ENCODE data around the gene KCNJ9.

Gene KCNJ9

GRCh38 chr1:160089883-160090282, 8.5 kb downstream of the KCNJ9 start:
- Histone ChIP-seq H4K8ac (ENCODE audit: low read depth, low read length) (no peak overlapping the region), H3K4ac (ENCODE audit: low read length) (no peak overlapping the region), H3K18ac (ENCODE audit: low read length) (no peak overlapping the region), H2AK5ac (ENCODE audit: low read depth, low read length) (no peak overlapping the region), H3K36me3 (replicated peaks in 1 of 2; ENCODE audit: control insufficient read depth in 2 of 2, insufficient read depth in 2 of 2, low read length in 2 of 2) (peaks cover 0 to 8% of the 10 kb centered on the region in 2 donors), H3K9ac (ENCODE audit: low read depth, low read length, poor library complexity) (no peak overlapping the region), H2BK120ac (ENCODE audit: low read depth, low read length) (no peak overlapping the region), H3K4me3 (ENCODE audit: low read length in 2 of 2) (no peak overlapping the region), H3K27me3 (ENCODE audit: control insufficient read depth in 3 of 3, insufficient read depth in 3 of 3, low read depth in 1 of 3, low read length in 3 of 3) (no peaks in the 10 kb centered on the region), H3K4me1 (ENCODE audit: control insufficient read depth in 2 of 2, insufficient read depth in 1 of 2, low read depth in 1 of 2, low read length in 2 of 2) (peaks cover 0 to 3% of the 10 kb centered on the region in 2 donors), H3K14ac (ENCODE audit: low read length) (no peak overlapping the region), H2BK5ac (ENCODE audit: low read length) (no peak overlapping the region), H3K4me2 (ENCODE audit: insufficient read depth, low read length, poor library complexity, severe bottlenecking) (no peak overlapping the region), H2BK15ac (ENCODE audit: low read length) (no peak overlapping the region), H3K79me1 (ENCODE audit: low read depth, low read length) (no peaks in the 10 kb centered on the region), H4K91ac (ENCODE audit: low read depth, low read length, poor library complexity) (no peak overlapping the region), H3K9me3 (replicated peaks in 1 of 2; ENCODE audit: control insufficient read depth in 2 of 2, insufficient read depth in 1 of 2, low read depth in 1 of 2, low read length in 2 of 2) (no peaks in the 10 kb centered on the region), H2BK12ac (ENCODE audit: low read length) (no peak overlapping the region), H3K27ac (replicated peaks; ENCODE audit: low read length) (no peak overlapping the region), H2AFZ (ENCODE audit: low read length) (no peak overlapping the region), H3K23ac (ENCODE audit: low read depth, low read length, poor library complexity) (no peak overlapping the region)
- no CpG with 5 or more reads among the region's 3 CpGs for WGBS, 2 donors (ENCODE audit: extremely low coverage in 2 of 2, insufficient read length in 2 of 2, insufficient replicate concordance in 1 of 2)
- no peak for DNase-seq (ENCODE audit: low spot score)

DNA sequence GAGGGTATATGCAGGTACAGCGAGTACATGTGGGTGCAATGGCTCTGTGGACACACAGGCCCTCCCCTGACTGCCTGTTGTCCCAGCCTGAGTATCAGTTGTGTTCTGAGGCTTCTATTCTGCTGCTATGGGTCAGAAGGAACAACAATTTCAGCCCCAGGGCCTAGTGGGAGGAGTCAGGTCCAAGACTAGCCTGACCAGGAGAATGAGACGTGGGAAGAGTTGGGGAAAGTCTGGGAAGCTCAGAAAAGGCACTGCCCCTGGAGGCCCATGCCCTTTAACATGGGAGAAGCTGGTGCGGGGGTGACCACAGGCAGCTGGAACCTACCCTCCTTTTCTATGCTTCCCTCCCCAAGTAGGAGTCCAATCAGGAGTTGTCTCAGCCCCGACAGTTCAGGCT, 9.4 kb downstream of the KCNJ9 start:
- Histone ChIP-seq H3K4me3 (ENCODE audit: low read length in 2 of 2) (no peak overlapping the region), H3K4me2 (ENCODE audit: insufficient read depth, low read length, poor library complexity, severe bottlenecking) (no peak overlapping the region), H4K91ac (ENCODE audit: low read depth, low read length, poor library complexity) (no peak overlapping the region), H3K4me1 (ENCODE audit: control insufficient read depth in 2 of 2, insufficient read depth in 1 of 2, low read depth in 1 of 2, low read length in 2 of 2) (peaks cover 7% of the 10 kb centered on the region in 2 donors), H3K27ac (replicated peaks; ENCODE audit: low read length) (no peak overlapping the region), H3K9ac (ENCODE audit: low read depth, low read length, poor library complexity) (no peak overlapping the region), H2BK15ac (ENCODE audit: low read length) (no peak overlapping the region), H3K79me1 (ENCODE audit: low read depth, low read length) (no peaks in the 10 kb centered on the region), H3K9me3 (replicated peaks in 1 of 2; ENCODE audit: control insufficient read depth in 2 of 2, insufficient read depth in 1 of 2, low read depth in 1 of 2, low read length in 2 of 2) (no peaks in the 10 kb centered on the region), H2BK120ac (ENCODE audit: low read depth, low read length) (no peak overlapping the region), H2BK12ac (ENCODE audit: low read length) (no peak overlapping the region), H2BK5ac (ENCODE audit: low read length) (peak overlapping the region; percentile 16), H3K18ac (ENCODE audit: low read length) (no peak overlapping the region), H3K14ac (ENCODE audit: low read length) (no peak overlapping the region), H2AK5ac (ENCODE audit: low read depth, low read length) (no peak overlapping the region), H3K27me3 (ENCODE audit: control insufficient read depth in 3 of 3, insufficient read depth in 3 of 3, low read depth in 1 of 3, low read length in 3 of 3) (no peaks in the 10 kb centered on the region), H3K23ac (ENCODE audit: low read depth, low read length, poor library complexity) (no peak overlapping the region), H2AFZ (ENCODE audit: low read length) (no peak overlapping the region), H3K36me3 (replicated peaks in 1 of 2; ENCODE audit: control insufficient read depth in 2 of 2, insufficient read depth in 2 of 2, low read length in 2 of 2) (peaks cover 0 to 8% of the 10 kb centered on the region in 2 donors), H3K4ac (ENCODE audit: low read length) (no peak overlapping the region), H4K8ac (ENCODE audit: low read depth, low read length) (no peak overlapping the region)
- no peak for DNase-seq (ENCODE audit: low spot score)
- WGBS, 2 donors (ENCODE audit: extremely low coverage in 2 of 2, insufficient read length in 2 of 2, insufficient replicate concordance in 1 of 2): no CpG with 5 or more reads among the region's 4 CpGs

GRCh38 chr1:160091666-160092223, 10.4 kb downstream of the KCNJ9 start:
- Histone ChIP-seq H3K14ac (ENCODE audit: low read length) (no peak overlapping the region), H3K23ac (ENCODE audit: low read depth, low read length, poor library complexity) (no peak overlapping the region), H3K27ac (replicated peaks; ENCODE audit: low read length) (no peak overlapping the region), H3K4ac (ENCODE audit: low read length) (no peak overlapping the region), H2BK12ac (ENCODE audit: low read length) (no peak overlapping the region), H4K91ac (ENCODE audit: low read depth, low read length, poor library complexity) (peak overlapping the region; percentile 82), H3K27me3 (ENCODE audit: control insufficient read depth in 3 of 3, insufficient read depth in 3 of 3, low read depth in 1 of 3, low read length in 3 of 3) (no peaks in the 10 kb centered on the region), H2BK120ac (ENCODE audit: low read depth, low read length) (no peak overlapping the region), H2AK5ac (ENCODE audit: low read depth, low read length) (no peak overlapping the region), H4K8ac (ENCODE audit: low read depth, low read length) (no peak overlapping the region), H2BK15ac (ENCODE audit: low read length) (no peak overlapping the region), H3K4me1 (ENCODE audit: control insufficient read depth in 2 of 2, insufficient read depth in 1 of 2, low read depth in 1 of 2, low read length in 2 of 2) (peaks cover 11 to 13% of the 10 kb centered on the region in 2 donors), H3K4me3 (ENCODE audit: low read length in 2 of 2) (no peak overlapping the region), H3K18ac (ENCODE audit: low read length) (no peak overlapping the region), H3K9me3 (replicated peaks in 1 of 2; ENCODE audit: control insufficient read depth in 2 of 2, insufficient read depth in 1 of 2, low read depth in 1 of 2, low read length in 2 of 2) (no peaks in the 10 kb centered on the region), H3K36me3 (replicated peaks in 1 of 2; ENCODE audit: control insufficient read depth in 2 of 2, insufficient read depth in 2 of 2, low read length in 2 of 2) (peaks cover 0 to 8% of the 10 kb centered on the region in 2 donors), H2AFZ (ENCODE audit: low read length) (no peak overlapping the region), H2BK5ac (ENCODE audit: low read length) (no peak overlapping the region), H3K79me1 (ENCODE audit: low read depth, low read length) (no peaks in the 10 kb centered on the region), H3K9ac (ENCODE audit: low read depth, low read length, poor library complexity) (no peak overlapping the region), H3K4me2 (ENCODE audit: insufficient read depth, low read length, poor library complexity, severe bottlenecking) (no peak overlapping the region)
- no peak for DNase-seq (ENCODE audit: low spot score)
- WGBS, 2 donors (ENCODE audit: extremely low coverage in 2 of 2, insufficient read length in 2 of 2, insufficient replicate concordance in 1 of 2): no CpG with 5 or more reads among the region's 5 CpGs

DNA sequence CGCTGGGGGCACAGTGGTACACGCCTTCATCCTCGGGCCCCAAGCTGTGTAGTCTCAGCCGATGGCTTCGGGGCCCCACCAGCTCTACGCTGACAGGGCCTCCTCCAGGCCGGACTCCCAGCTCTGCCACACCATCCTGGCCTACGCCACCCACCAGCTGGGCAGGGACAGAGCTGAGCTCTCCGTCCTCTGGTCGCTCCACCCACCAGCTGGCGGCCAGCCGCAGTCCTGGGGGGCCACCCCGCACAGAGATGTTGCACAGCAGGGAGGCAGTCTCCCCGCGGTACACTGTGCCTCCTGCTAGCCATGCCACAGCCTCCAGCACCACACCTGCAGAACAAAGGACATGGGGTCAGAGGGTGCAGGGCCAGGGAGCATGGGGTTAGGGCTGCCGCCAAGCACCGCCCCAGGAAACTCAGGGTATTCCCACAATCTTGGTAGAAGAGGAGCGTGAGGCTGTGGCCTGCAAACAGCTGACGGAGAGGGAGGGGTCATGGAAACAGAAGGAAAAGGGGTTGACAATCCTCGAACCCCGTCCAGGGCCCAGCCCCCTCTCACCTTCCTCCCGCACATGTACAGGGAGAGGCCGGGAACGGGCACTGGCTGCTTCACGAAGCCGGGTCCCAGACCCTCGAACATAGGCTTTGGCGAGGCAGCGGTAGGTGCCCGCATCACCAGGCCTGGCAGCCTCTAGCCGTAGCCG, 11.2 kb downstream of the KCNJ9 start:
- H3K4me3 ChIP-seq (ENCODE audit: low read length in 2 of 2): no peak overlapping the region
- peak overlapping the region; percentile 61 for H2BK15ac ChIP-seq (ENCODE audit: low read length)
- H2BK5ac ChIP-seq (ENCODE audit: low read length): peak overlapping the region; percentile 18
- H3K4me1 ChIP-seq (ENCODE audit: control insufficient read depth in 2 of 2, insufficient read depth in 1 of 2, low read depth in 1 of 2, low read length in 2 of 2): peaks cover 14 to 20% of the 10 kb centered on the region in 2 donors
- peak overlapping the region; percentile 58 for H3K4ac ChIP-seq (ENCODE audit: low read length)
- no peak overlapping the region for H2BK120ac ChIP-seq (ENCODE audit: low read depth, low read length)
- no peaks in the 10 kb centered on the region for H3K9me3 ChIP-seq (replicated peaks in 1 of 2; ENCODE audit: control insufficient read depth in 2 of 2, insufficient read depth in 1 of 2, low read depth in 1 of 2, low read length in 2 of 2)
- H3K4me2 ChIP-seq (ENCODE audit: insufficient read depth, low read length, poor library complexity, severe bottlenecking): no peak overlapping the region
- H4K91ac ChIP-seq (ENCODE audit: low read depth, low read length, poor library complexity): peak overlapping the region; percentile 82
- H3K14ac ChIP-seq (ENCODE audit: low read length): no peak overlapping the region
- H3K27me3 ChIP-seq (ENCODE audit: control insufficient read depth in 3 of 3, insufficient read depth in 3 of 3, low read depth in 1 of 3, low read length in 3 of 3): no peaks in the 10 kb centered on the region
- H2BK12ac ChIP-seq (ENCODE audit: low read length): no peak overlapping the region
- peak overlapping the region; percentile 72 for H3K9ac ChIP-seq (ENCODE audit: low read depth, low read length, poor library complexity)
- DNase-seq (ENCODE audit: low spot score): no peak
- no peak overlapping the region for H2AK5ac ChIP-seq (ENCODE audit: low read depth, low read length)
- no peak overlapping the region for H3K27ac ChIP-seq (replicated peaks; ENCODE audit: low read length)
- peak overlapping the region; percentile 19 for H3K18ac ChIP-seq (ENCODE audit: low read length)
- no peaks in the 10 kb centered on the region for H3K79me1 ChIP-seq (ENCODE audit: low read depth, low read length)
- H3K36me3 ChIP-seq (replicated peaks in 1 of 2; ENCODE audit: control insufficient read depth in 2 of 2, insufficient read depth in 2 of 2, low read length in 2 of 2): peaks cover 0 to 8% of the 10 kb centered on the region in 2 donors
- H4K8ac ChIP-seq (ENCODE audit: low read depth, low read length): no peak overlapping the region
- no peak overlapping the region for H2AFZ ChIP-seq (ENCODE audit: low read length)
- peak overlapping the region; percentile 36 for H3K23ac ChIP-seq (ENCODE audit: low read depth, low read length, poor library complexity)
- WGBS, 2 donors (ENCODE audit: extremely low coverage in 2 of 2, insufficient read length in 2 of 2, insufficient replicate concordance in 1 of 2): no CpG with 5 or more reads among the region's 32 CpGs

Measured in neuronal stem cell (in vitro differentiated cells).